COLO668 (cell line): ENCODE data around the gene SLC30A7.
"Not testable (repeated sequence)": the region's sequence is repeated elsewhere in the genome, so short reads cannot be mapped to it uniquely, and the experiment has no call there.

Source experiments
- DNase-seq: peaks from one replicate; lab custom pipeline; 2025; ENCODE audit not compliant: unreplicated experiment; lab: John Stamatoyannopoulos, UW

The SLC30A7 gene

GRCh38 chr1:100936194-100936967, 40.5 kb downstream of the SLC30A7 start:
- no peak for DNase-seq

- no peak for DNase-seq
These were observed 45.2 kb downstream of the SLC30A7 start for GRCh38 chr1:100941098-100941527.

- no peak for DNase-seq
These were observed 45.8 kb downstream of the SLC30A7 start for GRCh38 chr1:100941580-100942216.

- DNase-seq = no peak
These were observed 46.6 kb downstream of the SLC30A7 start for GRCh38 chr1:100942304-100943046.

- DNase-seq = no peak
These were observed 47.6 kb downstream of the SLC30A7 start for GRCh38 chr1:100943533-100943932.

- not testable (repeated sequence) for DNase-seq
These were observed 50.2 kb downstream of the SLC30A7 start for GRCh38 chr1:100946064-100946463.

- not testable (repeated sequence) for DNase-seq
These were observed 51.9 kb downstream of the SLC30A7 start for GRCh38 chr1:100947816-100948215.

- DNase-seq = not testable (repeated sequence)
These were observed 53.0 kb downstream of the SLC30A7 start for GRCh38 chr1:100948721-100949405.

GRCh38 chr1:100949515-100950158, 53.7 kb downstream of the SLC30A7 start:
- DNase-seq = peak; percentile 87

- DNase-seq = no peak
These were observed 54.4 kb downstream of the SLC30A7 start for GRCh38 chr1:100950337-100950736.

- no peak for DNase-seq
These were observed 54.9 kb downstream of the SLC30A7 start for GRCh38 chr1:100950781-100951180.

GRCh38 chr1:100952104-100952745, 56.3 kb downstream of the SLC30A7 start:
- no peak for DNase-seq

- not testable (repeated sequence) for DNase-seq
These were observed 57.1 kb downstream of the SLC30A7 start for GRCh38 chr1:100952970-100953369.

GRCh38 chr1:100953960-100954730, 58.3 kb downstream of the SLC30A7 start:
- no peak for DNase-seq

- DNase-seq = no peak
These were observed 59.4 kb downstream of the SLC30A7 start for GRCh38 chr1:100955322-100955721.

- DNase-seq = no peak
These were observed 63.7 kb downstream of the SLC30A7 start for GRCh38 chr1:100959502-100960060.

GRCh38 chr1:100960098-100960497, 64.2 kb downstream of the SLC30A7 start:
- no peak for DNase-seq

GRCh38 chr1:100968621-100969020, 72.7 kb downstream of the SLC30A7 start:
- DNase-seq = no peak

- no peak for DNase-seq
These were observed 73.4 kb downstream of the SLC30A7 start for GRCh38 chr1:100969327-100969726.
